ENCODE results near the gene TNPO1.

- no peak for TF ChIP-seq BACH1 (IDR thresholded peaks at IDR 0.05; ENCODE audit: borderline replicate concordance)
- no peak for TF ChIP-seq CTCF (IDR thresholded peaks at IDR 0.05 in 2 of 3, conservative IDR thresholded peaks at IDR 0.05 in 1 of 3; ENCODE audit: control insufficient read depth in 2 of 3, extremely low read depth in 1 of 3, insufficient read depth in 1 of 3, low read depth in 3 of 3, low read length in 3 of 3)
- no peak for TF ChIP-seq NBN (IDR thresholded peaks at IDR 0.05)
Measured at GRCh38 chr5:72840041-72840440, 23.6 kb downstream of the TNPO1 start.

Data from GM12878 (cell line).